ENCODE data around the gene PAEP.

The PAEP gene

DNA sequence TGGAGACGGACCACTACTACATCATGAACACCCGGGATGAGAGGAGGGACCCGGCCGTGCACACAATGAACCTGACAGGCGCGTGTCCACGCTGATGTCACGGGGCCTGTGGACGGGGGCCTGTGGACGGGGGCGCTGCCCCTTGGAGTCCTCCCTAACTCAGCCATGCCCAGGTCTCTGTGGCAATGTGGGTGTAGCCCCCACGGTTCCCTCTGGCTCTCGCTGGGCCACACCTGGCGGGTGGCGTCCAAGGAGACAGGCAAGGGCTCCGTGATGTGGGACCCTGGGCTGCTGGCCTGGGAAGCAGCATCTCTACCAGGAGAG is 22.1 kb downstream of the PAEP start:
- Histone ChIP-seq H3K27ac (ENCODE audit: low read depth, low read length) (no peak overlapping the region), H3K27me3 (ENCODE audit: insufficient read depth, low read length, poor library complexity) (no peaks in the 10 kb centered on the region), H2BK5ac (ENCODE audit: low read length) (no peak overlapping the region), H3K9ac (ENCODE audit: low read length) (no peak overlapping the region), H3K18ac (ENCODE audit: low read length) (no peak overlapping the region), H4K8ac (ENCODE audit: low read depth, low read length) (no peak overlapping the region), H3K23ac (ENCODE audit: low read length) (no peak overlapping the region), H3K79me2 (ENCODE audit: control insufficient read depth, insufficient read depth, low read length) (no peaks in the 10 kb centered on the region), H3K4me3 (ENCODE audit: low read length) (no peak overlapping the region), H3K4me1 (ENCODE audit: control insufficient read depth, low read depth, low read length) (no peaks in the 10 kb centered on the region), H3K4me2 (ENCODE audit: low read length) (no peak overlapping the region), H3K36me3 (ENCODE audit: control insufficient read depth, insufficient read depth, low read length) (no peaks in the 10 kb centered on the region), H3K4ac (ENCODE audit: low read depth, low read length) (no peak overlapping the region), H3K56ac (ENCODE audit: low read length) (no peak overlapping the region), H2BK120ac (ENCODE audit: low read depth, low read length) (no peak overlapping the region), H2AK5ac (ENCODE audit: low read length) (no peak overlapping the region), H2BK15ac (replicated peaks; ENCODE audit: low read depth) (no peak overlapping the region), H3K79me1 (ENCODE audit: low read length) (no peaks in the 10 kb centered on the region), H4K5ac (ENCODE audit: low read length) (no peak overlapping the region)
- no peak for DNase-seq
- WGBS (ENCODE audit: extremely low coverage, insufficient coverage, low lambda C conversion rate), result no CpG with 5 or more reads among the region's 16 CpGs

DNA sequence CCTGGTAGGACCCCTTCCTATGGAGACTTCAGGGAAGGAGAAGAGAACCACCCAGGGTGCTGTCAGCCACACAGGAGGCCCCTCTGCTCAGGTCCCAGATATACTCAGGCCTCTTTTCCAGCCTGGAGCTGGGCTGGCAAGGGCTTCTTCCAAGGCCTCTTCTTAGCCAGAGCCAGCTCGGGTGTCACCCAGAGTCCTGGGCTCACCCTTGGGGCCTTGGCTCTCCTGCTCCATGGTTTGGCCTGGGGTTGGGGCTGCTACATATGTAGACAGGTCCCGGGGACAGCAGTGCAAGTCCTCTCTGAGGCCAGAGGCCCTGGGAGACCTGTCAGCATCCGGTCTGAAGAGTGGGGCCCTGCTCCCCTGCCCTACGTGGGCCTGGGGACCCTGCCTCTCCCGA is 22.8 kb downstream of the PAEP start:
- Histone ChIP-seq H2AK5ac (ENCODE audit: low read length) (no peak overlapping the region), H3K9ac (ENCODE audit: low read length) (no peak overlapping the region), H3K36me3 (ENCODE audit: control insufficient read depth, insufficient read depth, low read length) (no peaks in the 10 kb centered on the region), H2BK120ac (ENCODE audit: low read depth, low read length) (no peak overlapping the region), H4K5ac (ENCODE audit: low read length) (no peak overlapping the region), H3K79me1 (ENCODE audit: low read length) (no peaks in the 10 kb centered on the region), H2BK15ac (replicated peaks; ENCODE audit: low read depth) (no peak overlapping the region), H4K8ac (ENCODE audit: low read depth, low read length) (no peak overlapping the region), H3K4me3 (ENCODE audit: low read length) (no peak overlapping the region), H3K27ac (ENCODE audit: low read depth, low read length) (no peak overlapping the region), H3K23ac (ENCODE audit: low read length) (no peak overlapping the region), H3K4ac (ENCODE audit: low read depth, low read length) (no peak overlapping the region), H3K27me3 (ENCODE audit: insufficient read depth, low read length, poor library complexity) (no peaks in the 10 kb centered on the region), H3K4me2 (ENCODE audit: low read length) (no peak overlapping the region), H3K4me1 (ENCODE audit: control insufficient read depth, low read depth, low read length) (no peaks in the 10 kb centered on the region), H2BK5ac (ENCODE audit: low read length) (no peak overlapping the region), H3K79me2 (ENCODE audit: control insufficient read depth, insufficient read depth, low read length) (no peaks in the 10 kb centered on the region), H3K56ac (ENCODE audit: low read length) (no peak overlapping the region), H3K18ac (ENCODE audit: low read length) (no peak overlapping the region)
- no peak for DNase-seq
- no CpG with 5 or more reads among the region's 5 CpGs for WGBS (ENCODE audit: extremely low coverage, insufficient coverage, low lambda C conversion rate)

DNA sequence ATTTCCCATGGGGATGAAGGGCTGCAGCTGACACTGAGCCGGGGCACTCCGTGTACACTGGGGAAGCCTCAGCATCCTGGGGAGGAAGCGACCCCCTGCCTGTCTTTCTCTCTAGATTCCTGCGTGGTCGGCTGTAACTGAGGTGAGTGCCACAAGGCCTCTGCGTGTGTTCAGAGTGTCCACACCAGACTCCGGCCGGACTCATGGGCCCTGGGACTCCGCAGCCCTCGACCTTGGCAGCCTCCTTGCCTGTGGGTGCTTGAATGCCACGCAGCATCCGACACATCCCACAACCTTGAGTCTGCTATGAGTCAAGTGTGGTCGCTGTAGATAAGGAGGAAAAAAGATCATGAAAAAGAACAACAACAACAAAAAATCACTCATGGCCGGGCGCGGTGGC is 23.4 kb downstream of the PAEP start:
- H2BK120ac ChIP-seq (ENCODE audit: low read depth, low read length), result no peak overlapping the region
- H3K23ac ChIP-seq (ENCODE audit: low read length), result no peak overlapping the region
- H2AK5ac ChIP-seq (ENCODE audit: low read length), result no peak overlapping the region
- no peaks in the 10 kb centered on the region for H3K36me3 ChIP-seq (ENCODE audit: control insufficient read depth, insufficient read depth, low read length)
- H4K5ac ChIP-seq (ENCODE audit: low read length), result no peak overlapping the region
- no peak for DNase-seq
- no peak overlapping the region for H3K4me2 ChIP-seq (ENCODE audit: low read length)
- no peak overlapping the region for H4K8ac ChIP-seq (ENCODE audit: low read depth, low read length)
- no peak overlapping the region for H2BK15ac ChIP-seq (replicated peaks; ENCODE audit: low read depth)
- H3K79me1 ChIP-seq (ENCODE audit: low read length), result no peaks in the 10 kb centered on the region
- H3K4ac ChIP-seq (ENCODE audit: low read depth, low read length), result no peak overlapping the region
- no peak overlapping the region for H3K9ac ChIP-seq (ENCODE audit: low read length)
- H3K27me3 ChIP-seq (ENCODE audit: insufficient read depth, low read length, poor library complexity), result no peaks in the 10 kb centered on the region
- H3K79me2 ChIP-seq (ENCODE audit: control insufficient read depth, insufficient read depth, low read length), result no peaks in the 10 kb centered on the region
- H3K4me3 ChIP-seq (ENCODE audit: low read length), result no peak overlapping the region
- H3K27ac ChIP-seq (ENCODE audit: low read depth, low read length), result no peak overlapping the region
- WGBS (ENCODE audit: extremely low coverage, insufficient coverage, low lambda C conversion rate), result no CpG with 5 or more reads among the region's 16 CpGs
- no peak overlapping the region for H3K56ac ChIP-seq (ENCODE audit: low read length)
- no peak overlapping the region for H3K18ac ChIP-seq (ENCODE audit: low read length)
- H2BK5ac ChIP-seq (ENCODE audit: low read length), result no peak overlapping the region
- no peaks in the 10 kb centered on the region for H3K4me1 ChIP-seq (ENCODE audit: control insufficient read depth, low read depth, low read length)

DNA sequence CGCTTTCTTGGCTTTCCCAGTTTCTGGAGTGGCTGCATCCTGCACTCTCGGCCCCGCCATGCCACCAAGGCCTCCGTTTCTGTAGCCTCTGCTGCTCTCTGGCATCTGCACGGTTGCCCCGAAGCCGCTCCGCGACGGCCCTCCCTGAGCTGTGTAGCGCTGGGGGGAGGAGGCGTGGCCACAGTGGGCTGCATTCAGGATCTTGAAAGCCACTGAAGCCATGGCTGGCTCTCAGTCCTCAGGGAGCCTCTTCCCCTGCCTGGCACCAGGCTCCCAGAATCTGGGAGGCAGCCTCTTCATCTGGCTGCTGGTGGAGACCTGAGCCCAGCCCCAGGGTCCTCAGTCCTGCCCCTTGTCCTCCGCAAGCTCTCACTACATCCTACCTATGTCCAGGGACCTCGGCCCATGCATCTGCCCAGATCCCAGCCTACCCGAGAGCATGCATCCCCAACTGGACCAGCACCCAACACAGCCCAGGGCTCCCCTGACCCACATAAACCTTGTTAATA is 25.1 kb downstream of the PAEP start:
- H2AK5ac ChIP-seq (ENCODE audit: low read length), result no peak overlapping the region
- H2BK15ac ChIP-seq (replicated peaks; ENCODE audit: low read depth), result no peak overlapping the region
- no peaks in the 10 kb centered on the region for H3K79me2 ChIP-seq (ENCODE audit: control insufficient read depth, insufficient read depth, low read length)
- H3K4me2 ChIP-seq (ENCODE audit: low read length), result no peak overlapping the region
- no peak overlapping the region for H3K4me3 ChIP-seq (ENCODE audit: low read length)
- no peak overlapping the region for H3K27ac ChIP-seq (ENCODE audit: low read depth, low read length)
- no CpG with 5 or more reads among the region's 15 CpGs for WGBS (ENCODE audit: extremely low coverage, insufficient coverage, low lambda C conversion rate)
- H2BK5ac ChIP-seq (ENCODE audit: low read length), result no peak overlapping the region
- DNase-seq, result no peak
- no peak overlapping the region for H3K9ac ChIP-seq (ENCODE audit: low read length)
- no peaks in the 10 kb centered on the region for H3K27me3 ChIP-seq (ENCODE audit: insufficient read depth, low read length, poor library complexity)
- no peak overlapping the region for H3K4ac ChIP-seq (ENCODE audit: low read depth, low read length)
- no peak overlapping the region for H3K23ac ChIP-seq (ENCODE audit: low read length)
- H3K4me1 ChIP-seq (ENCODE audit: control insufficient read depth, low read depth, low read length), result no peaks in the 10 kb centered on the region
- H3K36me3 ChIP-seq (ENCODE audit: control insufficient read depth, insufficient read depth, low read length), result no peaks in the 10 kb centered on the region
- no peak overlapping the region for H4K8ac ChIP-seq (ENCODE audit: low read depth, low read length)
- H3K56ac ChIP-seq (ENCODE audit: low read length), result no peak overlapping the region
- no peak overlapping the region for H3K18ac ChIP-seq (ENCODE audit: low read length)
- no peak overlapping the region for H2BK120ac ChIP-seq (ENCODE audit: low read depth, low read length)
- no peak overlapping the region for H4K5ac ChIP-seq (ENCODE audit: low read length)
- H3K79me1 ChIP-seq (ENCODE audit: low read length), result no peaks in the 10 kb centered on the region

DNA sequence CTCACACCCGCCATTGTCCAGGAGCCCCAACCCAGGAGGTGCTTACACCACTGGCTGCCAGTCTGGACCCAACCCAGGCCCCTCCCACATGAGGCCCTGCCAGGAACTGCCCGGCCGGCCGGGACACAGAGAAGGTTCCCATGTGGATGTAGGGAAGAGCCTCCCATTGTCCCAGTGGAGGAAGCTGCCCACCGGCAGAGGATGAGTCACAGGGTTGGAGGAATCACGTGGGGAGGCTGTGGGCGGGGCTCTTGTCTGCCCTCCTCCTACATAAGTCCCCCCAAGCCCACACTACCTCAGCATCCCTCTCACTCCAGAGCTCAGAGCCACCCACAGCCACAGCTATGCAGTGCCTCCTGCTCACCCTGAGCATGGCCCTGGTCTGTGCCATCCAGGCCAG is 26.1 kb downstream of the PAEP start:
- no peak overlapping the region for H3K9ac ChIP-seq (ENCODE audit: low read length)

DNA sequence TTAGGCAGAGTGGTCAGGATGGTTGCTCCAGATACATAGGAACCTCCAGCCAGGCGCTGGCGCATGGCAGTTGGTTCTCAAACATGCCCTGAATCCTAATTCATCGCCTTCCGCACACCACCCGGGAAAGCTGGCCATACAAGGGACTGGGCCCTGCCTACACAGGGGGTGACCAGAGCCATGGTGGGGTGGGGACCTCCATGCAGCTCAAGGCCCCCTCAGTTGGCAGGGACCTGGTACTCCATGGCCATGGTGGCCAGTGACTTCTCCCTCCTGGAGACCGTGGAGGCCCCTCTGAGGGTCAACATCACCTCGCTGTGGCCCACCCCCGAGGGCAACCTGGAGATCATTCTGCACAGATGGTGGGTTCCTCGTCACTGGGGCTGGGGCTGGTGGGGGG is 26.8 kb downstream of the PAEP start:
- H4K5ac ChIP-seq (ENCODE audit: low read length), result no peak overlapping the region
- no peaks in the 10 kb centered on the region for H3K36me3 ChIP-seq (ENCODE audit: control insufficient read depth, insufficient read depth, low read length)
- no peak overlapping the region for H3K4me2 ChIP-seq (ENCODE audit: low read length)
- H3K56ac ChIP-seq (ENCODE audit: low read length), result no peak overlapping the region
- no peaks in the 10 kb centered on the region for H3K4me1 ChIP-seq (ENCODE audit: control insufficient read depth, low read depth, low read length)
- H3K27ac ChIP-seq (ENCODE audit: low read depth, low read length), result no peak overlapping the region
- DNase-seq, result no peak
- H3K79me1 ChIP-seq (ENCODE audit: low read length), result no peaks in the 10 kb centered on the region
- H2BK5ac ChIP-seq (ENCODE audit: low read length), result no peak overlapping the region
- no peak overlapping the region for H2AK5ac ChIP-seq (ENCODE audit: low read length)
- no peak overlapping the region for H3K9ac ChIP-seq (ENCODE audit: low read length)
- no peak overlapping the region for H2BK15ac ChIP-seq (replicated peaks; ENCODE audit: low read depth)
- no peaks in the 10 kb centered on the region for H3K79me2 ChIP-seq (ENCODE audit: control insufficient read depth, insufficient read depth, low read length)
- no peak overlapping the region for H2BK120ac ChIP-seq (ENCODE audit: low read depth, low read length)
- no peak overlapping the region for H3K4ac ChIP-seq (ENCODE audit: low read depth, low read length)
- H3K27me3 ChIP-seq (ENCODE audit: insufficient read depth, low read length, poor library complexity), result no peaks in the 10 kb centered on the region
- H3K4me3 ChIP-seq (ENCODE audit: low read length), result no peak overlapping the region
- H4K8ac ChIP-seq (ENCODE audit: low read depth, low read length), result no peak overlapping the region
- no peak overlapping the region for H3K23ac ChIP-seq (ENCODE audit: low read length)
- H3K18ac ChIP-seq (ENCODE audit: low read length), result no peak overlapping the region
- whole genome bisulfite sequencing (ENCODE audit: extremely low coverage, insufficient coverage, low lambda C conversion rate), result no CpG with 5 or more reads among the region's 9 CpGs

More for the DNA sequence above, 26.1 kb downstream of the PAEP start:
- no peak overlapping the region for H3K4me3 ChIP-seq (ENCODE audit: low read length)
- no CpG with 5 or more reads among the region's 7 CpGs for WGBS (ENCODE audit: extremely low coverage, insufficient coverage, low lambda C conversion rate)
- H2AK5ac ChIP-seq (ENCODE audit: low read length), result no peak overlapping the region
- no peak overlapping the region for H4K8ac ChIP-seq (ENCODE audit: low read depth, low read length)
- H3K4ac ChIP-seq (ENCODE audit: low read depth, low read length), result no peak overlapping the region
- no peak overlapping the region for H2BK5ac ChIP-seq (ENCODE audit: low read length)
- no peak overlapping the region for H3K56ac ChIP-seq (ENCODE audit: low read length)
- H3K79me2 ChIP-seq (ENCODE audit: control insufficient read depth, insufficient read depth, low read length), result no peaks in the 10 kb centered on the region
- no peaks in the 10 kb centered on the region for H3K36me3 ChIP-seq (ENCODE audit: control insufficient read depth, insufficient read depth, low read length)
- peak; percentile 52 for DNase-seq
- H2BK120ac ChIP-seq (ENCODE audit: low read depth, low read length), result no peak overlapping the region
- no peaks in the 10 kb centered on the region for H3K4me1 ChIP-seq (ENCODE audit: control insufficient read depth, low read depth, low read length)
- no peak overlapping the region for H3K23ac ChIP-seq (ENCODE audit: low read length)
- H4K5ac ChIP-seq (ENCODE audit: low read length), result no peak overlapping the region
- H3K27ac ChIP-seq (ENCODE audit: low read depth, low read length), result no peak overlapping the region
- no peaks in the 10 kb centered on the region for H3K27me3 ChIP-seq (ENCODE audit: insufficient read depth, low read length, poor library complexity)
- H3K18ac ChIP-seq (ENCODE audit: low read length), result no peak overlapping the region
- no peak overlapping the region for H2BK15ac ChIP-seq (replicated peaks; ENCODE audit: low read depth)
- H3K4me2 ChIP-seq (ENCODE audit: low read length), result no peak overlapping the region
- no peaks in the 10 kb centered on the region for H3K79me1 ChIP-seq (ENCODE audit: low read length)
